Central memory CD8-positive, alpha-beta T cell (primary cell): ENCODE results near the gene CHODL.

Source experiments
- ATAC-seq: fragments of 150-1000 bp; cut with Tn5 transposase; replicated peaks from 2 replicates; pipeline ENCODE4 v1.10.0; 2022; ENCODE audit warnings: mild to moderate bottlenecking, moderate FRiP score, moderate number of reproducible peaks; ENCODE audit not compliant: poor library complexity, severe bottlenecking; ENCODE audit errors: extremely low read depth
- DNase-seq, 2 donors: peaks; one replicate each; pipeline ENCODE4 v3.0.0; 2021; ENCODE audit warnings: low spot score in 2 of 2
- H3K27ac Mint-ChIP-seq: one replicate; pipeline ENCODE4 v1.8.0; 2022; ENCODE audit warnings: low read depth, mild to moderate bottlenecking, moderate library complexity, mixed read lengths
- H3K27me3 Mint-ChIP-seq: one replicate; pipeline ENCODE4 v1.8.0; 2022; ENCODE audit warnings: mixed read lengths
- H3K36me3 Mint-ChIP-seq: one replicate; pipeline ENCODE4 v1.8.0; 2022; ENCODE audit warnings: mild to moderate bottlenecking, moderate library complexity, mixed read lengths; ENCODE audit not compliant: insufficient read depth
- H3K4me1 Mint-ChIP-seq: one replicate; pipeline ENCODE4 v1.8.0; 2022; ENCODE audit warnings: mixed read lengths
- H3K4me3 Mint-ChIP-seq: one replicate; pipeline ENCODE4 v1.8.0; 2022; ENCODE audit warnings: mild to moderate bottlenecking, moderate library complexity, mixed read lengths
- H3K9me3 Mint-ChIP-seq: one replicate; pipeline ENCODE4 v1.8.0; 2022; ENCODE audit warnings: mixed read lengths

Gene CHODL, protein sequence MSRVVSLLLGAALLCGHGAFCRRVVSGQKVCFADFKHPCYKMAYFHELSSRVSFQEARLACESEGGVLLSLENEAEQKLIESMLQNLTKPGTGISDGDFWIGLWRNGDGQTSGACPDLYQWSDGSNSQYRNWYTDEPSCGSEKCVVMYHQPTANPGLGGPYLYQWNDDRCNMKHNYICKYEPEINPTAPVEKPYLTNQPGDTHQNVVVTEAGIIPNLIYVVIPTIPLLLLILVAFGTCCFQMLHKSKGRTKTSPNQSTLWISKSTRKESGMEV

DNA sequence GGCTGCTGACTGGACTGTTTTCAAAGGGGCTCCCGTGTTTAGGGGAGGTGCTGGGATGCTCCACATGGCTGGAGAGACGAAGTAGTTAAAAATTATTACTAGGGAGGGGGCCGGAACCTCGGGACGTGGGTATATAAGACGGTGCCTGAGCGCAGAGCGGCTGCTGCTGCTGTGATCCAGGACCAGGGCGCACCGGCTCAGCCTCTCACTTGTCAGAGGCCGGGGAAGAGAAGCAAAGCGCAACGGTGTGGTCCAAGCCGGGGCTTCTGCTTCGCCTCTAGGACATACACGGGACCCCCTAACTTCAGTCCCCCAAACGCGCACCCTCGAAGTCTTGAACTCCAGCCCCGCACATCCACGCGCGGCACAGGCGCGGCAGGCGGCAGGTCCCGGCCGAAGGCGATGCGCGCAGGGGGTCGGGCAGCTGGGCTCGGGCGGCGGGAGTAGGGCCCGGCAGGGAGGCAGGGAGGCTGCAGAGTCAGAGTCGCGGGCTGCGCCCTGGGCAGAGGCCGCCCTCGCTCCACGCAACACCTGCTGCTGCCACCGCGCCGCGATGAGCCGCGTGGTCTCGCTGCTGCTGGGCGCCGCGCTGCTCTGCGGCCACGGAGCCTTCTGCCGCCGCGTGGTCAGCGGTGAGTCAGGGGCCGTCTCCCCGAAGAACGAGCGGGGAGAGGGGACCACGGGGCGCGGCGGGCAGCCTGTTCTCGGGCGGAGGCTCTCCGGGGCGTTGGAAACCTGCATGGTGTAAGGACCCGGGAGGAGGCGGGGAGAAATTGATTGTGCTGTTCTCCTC lies at the start of gene CHODL:
CHODL (plus strand) TSS at position 163 of the 793 bp plus-strand sequence; CDS start at position 554, 391 bp downstream.
- no peak within 1 kb of the TSS for H3K27ac Mint-ChIP-seq
- no peak for DNase-seq
- H3K4me3 Mint-ChIP-seq, result no peak within 1 kb of the TSS
- ATAC-seq, result no peak
- no peaks in the 10 kb centered on the region for H3K4me1 Mint-ChIP-seq
- H3K36me3 Mint-ChIP-seq, result no peaks in the 10 kb centered on the region
- no peaks in the 10 kb centered on the region for H3K27me3 Mint-ChIP-seq
- H3K9me3 Mint-ChIP-seq, result no peaks in the 10 kb centered on the region

DNA sequence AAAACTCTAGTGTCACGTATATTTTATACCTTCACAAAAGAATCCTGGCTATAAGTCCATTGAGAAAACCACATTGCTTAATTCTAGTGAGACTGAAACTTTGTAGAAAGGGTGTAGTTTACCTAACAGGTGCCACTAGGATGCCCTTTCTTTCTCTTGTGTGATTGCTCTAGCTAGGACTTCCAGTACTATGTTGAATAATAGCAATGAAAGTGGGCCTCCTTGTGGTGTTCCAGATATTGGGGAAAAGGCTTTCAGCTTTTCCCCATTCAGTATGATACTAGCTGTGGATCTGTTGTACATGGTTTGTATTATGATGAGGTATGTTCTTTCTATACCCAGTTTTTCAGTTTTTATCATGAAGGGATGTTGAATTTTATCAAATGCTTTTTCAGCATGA lies 39.7 kb upstream of the CHODL start:
- H3K36me3 Mint-ChIP-seq, result no peaks in the 10 kb centered on the region
- no peaks in the 10 kb centered on the region for H3K4me1 Mint-ChIP-seq
- no peak overlapping the region for H3K27ac Mint-ChIP-seq
- no peak for ATAC-seq
- no peak overlapping the region for H3K4me3 Mint-ChIP-seq
- no peak for DNase-seq
- H3K9me3 Mint-ChIP-seq, result peaks cover 22% of the 10 kb centered on the region
- H3K27me3 Mint-ChIP-seq, result no peaks in the 10 kb centered on the region

DNA sequence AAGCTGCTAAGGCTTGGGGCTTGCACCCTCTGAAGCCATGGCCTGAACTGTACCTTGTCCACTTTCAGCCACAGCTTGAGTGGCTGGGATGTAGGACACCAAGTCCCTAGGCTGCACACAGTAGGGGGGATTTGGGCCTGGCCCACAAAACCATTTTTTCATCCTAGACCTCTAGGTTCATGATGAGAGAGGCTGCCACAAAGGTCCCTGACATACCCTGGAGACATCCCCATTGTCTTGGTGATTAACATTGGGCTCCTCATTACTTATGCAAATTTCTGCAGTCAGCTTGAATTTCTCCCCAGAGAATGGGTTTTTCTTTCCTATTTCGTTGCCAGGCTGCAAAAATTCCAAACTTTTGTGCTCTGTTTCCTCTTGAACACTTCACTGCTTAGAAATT lies 26.3 kb upstream of the CHODL start:
- H3K27ac Mint-ChIP-seq, result no peak overlapping the region
- H3K9me3 Mint-ChIP-seq, result peaks cover 36% of the 10 kb centered on the region
- no peaks in the 10 kb centered on the region for H3K27me3 Mint-ChIP-seq
- H3K36me3 Mint-ChIP-seq, result no peaks in the 10 kb centered on the region
- H3K4me1 Mint-ChIP-seq, result no peaks in the 10 kb centered on the region
- no peak for ATAC-seq
- no peak overlapping the region for H3K4me3 Mint-ChIP-seq
- no peak for DNase-seq

DNA sequence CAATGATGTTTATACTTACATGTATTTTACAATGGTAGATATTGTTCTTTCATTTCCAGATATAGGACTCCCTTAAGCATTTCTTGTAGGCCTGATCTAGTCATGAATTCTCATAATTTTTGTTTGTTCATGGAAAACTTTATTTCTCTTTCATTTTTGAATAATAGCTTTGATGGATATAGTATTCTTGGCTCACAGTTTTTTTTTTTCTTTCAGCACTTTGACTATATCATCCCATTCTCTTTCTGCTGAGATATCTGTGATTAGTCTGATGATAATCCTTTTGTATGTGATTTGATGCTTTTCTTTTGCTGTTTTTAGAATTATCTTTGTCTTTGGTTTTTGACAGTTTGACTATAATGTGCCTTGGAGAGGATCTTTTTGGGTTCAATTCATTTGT lies 24.1 kb upstream of the CHODL start:
- Mint-ChIP-seq H3K27ac (no peak overlapping the region), H3K27me3 (no peaks in the 10 kb centered on the region), H3K36me3 (no peaks in the 10 kb centered on the region), H3K9me3 (peaks cover 33% of the 10 kb centered on the region), H3K4me1 (no peaks in the 10 kb centered on the region), H3K4me3 (no peak overlapping the region)
- DNase-seq, result no peak
- ATAC-seq, result no peak

DNA sequence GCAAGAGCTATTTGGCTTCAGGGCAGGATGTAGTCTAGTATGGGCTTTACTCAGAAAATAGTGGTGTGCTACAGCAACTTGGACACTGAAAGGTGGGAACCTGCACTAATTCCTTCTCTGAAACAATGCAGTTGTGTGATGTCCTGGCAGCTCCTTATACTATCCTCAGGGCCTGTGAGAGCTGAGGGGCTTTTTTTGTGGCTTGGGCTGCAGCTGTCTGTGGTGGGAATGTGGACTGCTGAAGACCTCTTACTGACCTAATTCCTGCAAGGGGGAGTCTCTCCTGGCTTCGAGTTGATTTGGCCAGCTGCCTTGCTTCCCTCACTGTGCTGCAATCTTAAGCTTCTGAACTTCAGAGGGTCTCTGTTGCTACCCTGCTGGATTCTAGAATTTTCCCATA lies 22.3 kb upstream of the CHODL start:
- Mint-ChIP-seq H3K4me3 (no peak overlapping the region), H3K36me3 (no peaks in the 10 kb centered on the region), H3K4me1 (no peaks in the 10 kb centered on the region), H3K27me3 (no peaks in the 10 kb centered on the region), H3K27ac (no peak overlapping the region), H3K9me3 (peaks cover 27% of the 10 kb centered on the region)
- no peak for ATAC-seq
- DNase-seq, result no peak

DNA sequence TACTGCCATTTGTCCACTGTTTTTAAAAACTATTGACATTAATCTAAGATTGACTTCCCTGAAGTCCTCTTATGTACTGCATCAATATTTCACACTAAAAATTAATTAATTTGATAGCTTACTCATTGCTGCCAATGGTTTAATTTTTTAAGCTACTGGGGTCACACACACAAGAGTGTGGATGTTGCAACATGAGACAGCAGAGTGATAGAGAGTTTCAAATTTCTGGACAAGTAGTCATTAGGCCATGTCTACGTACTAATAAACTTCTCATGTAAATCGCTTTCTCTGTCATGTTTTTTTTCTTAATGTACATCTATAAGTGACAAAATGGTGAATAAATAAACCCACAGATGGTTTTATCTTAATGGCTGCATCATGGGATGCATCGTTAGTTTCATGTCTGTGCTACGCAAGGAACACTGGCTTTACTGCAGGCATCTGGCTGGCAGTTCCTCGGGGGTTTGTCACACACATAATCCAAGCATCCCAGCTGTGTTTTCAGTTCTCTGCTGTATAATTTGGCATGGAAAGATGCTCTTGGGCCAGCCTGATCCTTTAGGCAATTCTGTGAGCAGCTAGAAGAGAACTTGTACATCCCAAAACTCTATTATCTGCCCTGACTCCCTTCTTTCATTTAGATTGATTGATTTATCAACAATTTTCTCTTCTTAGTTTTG lies 16.4 kb upstream of the CHODL start:
- no peak overlapping the region for H3K4me3 Mint-ChIP-seq
- H3K27ac Mint-ChIP-seq, result no peak overlapping the region
- DNase-seq (no peak), ATAC-seq (no peak)
- no peaks in the 10 kb centered on the region for H3K4me1 Mint-ChIP-seq
- H3K27me3 Mint-ChIP-seq, result no peaks in the 10 kb centered on the region
- no peaks in the 10 kb centered on the region for H3K36me3 Mint-ChIP-seq
- H3K9me3 Mint-ChIP-seq, result no peaks in the 10 kb centered on the region

DNA sequence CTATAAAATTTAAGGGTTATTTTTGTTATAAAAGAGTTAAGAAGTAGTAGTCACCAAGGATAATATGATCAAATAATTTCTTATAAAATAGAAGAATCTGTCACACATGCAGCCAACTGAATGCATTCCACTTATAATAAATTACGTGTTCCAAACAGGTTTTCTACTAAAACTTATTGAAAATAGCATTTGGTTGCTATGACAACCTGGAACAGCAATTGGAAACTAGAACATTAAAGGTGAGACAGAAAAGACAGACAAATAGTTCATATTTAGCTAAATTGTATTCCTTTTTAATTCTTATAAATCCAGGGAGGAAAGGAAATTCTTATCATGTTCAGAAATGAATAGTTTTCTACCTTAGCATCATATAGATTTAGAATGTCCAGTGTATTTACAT lies 9.1 kb upstream of the CHODL start:
- DNase-seq, result no peak
- H3K9me3 Mint-ChIP-seq, result peaks cover 6% of the 10 kb centered on the region
- no peak for ATAC-seq
- no peaks in the 10 kb centered on the region for H3K4me1 Mint-ChIP-seq
- no peaks in the 10 kb centered on the region for H3K36me3 Mint-ChIP-seq
- H3K27ac Mint-ChIP-seq, result no peak overlapping the region
- no peak overlapping the region for H3K4me3 Mint-ChIP-seq
- H3K27me3 Mint-ChIP-seq, result no peaks in the 10 kb centered on the region

DNA sequence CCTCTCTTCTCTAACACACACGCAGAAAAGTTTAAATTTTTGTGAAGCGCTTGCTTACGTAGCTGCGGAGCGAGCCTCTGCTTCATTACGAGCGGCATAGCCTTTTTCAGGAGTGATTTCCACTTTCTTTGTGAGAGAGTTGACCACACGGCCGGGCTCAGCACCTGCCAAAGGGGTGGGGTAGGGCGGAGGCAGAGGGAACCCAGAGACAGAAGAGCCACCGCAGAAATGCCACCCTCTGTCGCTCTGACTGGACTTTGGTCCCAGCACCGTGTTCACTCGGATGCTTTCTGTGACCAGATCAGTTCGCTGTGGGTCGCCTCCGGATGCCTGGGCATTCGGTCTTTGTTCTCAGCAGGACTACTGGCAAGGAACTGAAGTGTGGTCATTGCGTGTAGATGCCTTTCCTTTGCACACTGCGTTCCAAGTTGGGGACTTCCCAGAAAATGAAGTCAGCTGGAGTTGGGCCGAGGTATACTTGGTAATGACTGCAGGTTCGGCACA lies 883 bp downstream of the CHODL start:
- ATAC-seq, result no peak
- no peaks in the 10 kb centered on the region for H3K27me3 Mint-ChIP-seq
- H3K4me1 Mint-ChIP-seq, result no peaks in the 10 kb centered on the region
- no peak overlapping the region for H3K4me3 Mint-ChIP-seq
- H3K9me3 Mint-ChIP-seq, result no peaks in the 10 kb centered on the region
- DNase-seq, result no peak
- no peaks in the 10 kb centered on the region for H3K36me3 Mint-ChIP-seq
- no peak overlapping the region for H3K27ac Mint-ChIP-seq

DNA sequence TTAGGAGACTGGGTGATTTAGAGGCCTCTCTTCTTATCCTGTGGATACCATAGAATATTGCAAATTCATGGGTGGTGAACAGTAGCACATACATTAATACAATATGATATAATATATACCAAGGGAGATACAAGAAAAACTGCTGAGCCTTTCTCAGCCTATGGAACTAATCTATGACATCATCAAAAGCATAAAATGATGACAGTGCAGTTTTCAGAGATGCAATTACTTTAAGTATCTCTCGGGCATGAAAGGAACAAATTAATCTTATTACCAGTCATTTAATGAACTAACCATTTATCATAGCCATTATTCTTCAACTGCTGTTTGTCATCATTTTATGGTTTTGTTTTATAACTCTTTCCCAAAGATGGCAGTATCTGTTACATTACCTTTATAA lies 3.5 kb downstream of the CHODL start:
- ATAC-seq, result no peak
- no peaks in the 10 kb centered on the region for H3K4me1 Mint-ChIP-seq
- no peaks in the 10 kb centered on the region for H3K9me3 Mint-ChIP-seq

DNA sequence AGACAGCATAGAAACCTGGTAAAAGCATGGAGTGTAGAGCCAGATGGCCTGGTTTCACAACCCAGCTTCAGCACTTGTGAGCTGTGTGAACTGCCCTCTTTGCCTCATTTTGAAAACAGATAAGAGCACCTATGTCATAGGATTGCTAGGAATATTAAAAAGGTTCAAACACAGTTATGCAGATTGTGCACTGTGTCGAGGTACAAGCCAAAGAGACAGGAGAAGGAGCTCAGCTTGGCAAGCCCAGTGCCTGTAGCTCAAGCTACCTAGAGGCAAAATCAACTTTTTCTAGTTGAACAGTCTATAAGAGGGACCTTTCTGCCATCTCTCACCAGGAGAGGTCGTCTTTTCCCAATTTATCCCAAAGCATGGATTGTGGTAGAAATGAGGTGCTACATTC lies 5.0 kb downstream of the CHODL start:
- Mint-ChIP-seq H3K36me3 (no peaks in the 10 kb centered on the region), H3K4me3 (no peak overlapping the region), H3K27ac (no peak overlapping the region), H3K27me3 (no peaks in the 10 kb centered on the region), H3K4me1 (no peaks in the 10 kb centered on the region), H3K9me3 (no peaks in the 10 kb centered on the region)
- DNase-seq, result no peak
- ATAC-seq, result no peak

More for the DNA sequence above, 3.5 kb downstream of the CHODL start:
- Mint-ChIP-seq H3K27ac (no peak overlapping the region), H3K4me3 (no peak overlapping the region), H3K27me3 (no peaks in the 10 kb centered on the region), H3K36me3 (no peaks in the 10 kb centered on the region)
- no peak for DNase-seq

DNA sequence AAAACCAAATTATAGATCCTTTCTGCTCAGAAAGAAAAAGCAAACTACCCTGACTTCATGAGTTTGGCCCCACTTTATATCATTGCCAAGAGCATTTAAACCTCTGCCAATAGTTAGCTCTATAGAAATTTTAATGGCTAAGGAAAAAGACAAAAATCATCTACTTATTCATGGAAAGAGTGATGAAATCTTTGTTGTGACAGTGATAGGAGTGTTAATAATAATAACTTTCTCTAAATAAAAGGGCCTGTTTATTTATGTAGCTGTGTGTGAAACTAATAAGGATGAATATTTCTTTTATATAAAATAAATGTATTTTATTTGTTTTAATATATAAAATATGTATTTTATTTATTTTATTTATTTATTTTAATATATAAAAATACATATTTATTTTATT lies 6.4 kb downstream of the CHODL start:
- H3K4me1 Mint-ChIP-seq, result no peaks in the 10 kb centered on the region
- no peaks in the 10 kb centered on the region for H3K27me3 Mint-ChIP-seq
- no peaks in the 10 kb centered on the region for H3K9me3 Mint-ChIP-seq
- no peak overlapping the region for H3K27ac Mint-ChIP-seq
- H3K4me3 Mint-ChIP-seq, result no peak overlapping the region
- DNase-seq (no peak), ATAC-seq (no peak)
- H3K36me3 Mint-ChIP-seq, result no peaks in the 10 kb centered on the region

DNA sequence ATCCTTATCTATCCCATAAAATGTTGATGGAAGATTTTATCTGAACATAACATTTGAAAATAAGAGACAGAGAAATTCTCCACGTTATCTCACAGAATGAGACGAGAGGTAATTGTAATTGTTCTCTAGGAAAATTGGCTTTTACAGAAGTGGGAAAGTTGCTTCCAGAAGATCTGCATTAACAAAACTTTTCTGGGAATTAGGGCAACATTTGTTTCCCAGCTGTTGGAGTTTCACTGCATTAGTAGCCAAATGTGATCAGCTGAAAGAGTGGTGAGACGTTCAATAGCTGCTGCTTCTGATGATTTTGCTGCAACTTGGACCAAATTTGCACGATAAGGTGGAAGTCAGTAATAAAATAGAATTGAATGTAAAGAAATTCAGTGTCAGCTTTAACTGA lies 7.6 kb downstream of the CHODL start:
- Mint-ChIP-seq H3K4me3 (no peak overlapping the region), H3K4me1 (no peaks in the 10 kb centered on the region), H3K27ac (no peak overlapping the region), H3K27me3 (no peaks in the 10 kb centered on the region), H3K9me3 (no peaks in the 10 kb centered on the region), H3K36me3 (no peaks in the 10 kb centered on the region)
- DNase-seq (no peak), ATAC-seq (no peak)

DNA sequence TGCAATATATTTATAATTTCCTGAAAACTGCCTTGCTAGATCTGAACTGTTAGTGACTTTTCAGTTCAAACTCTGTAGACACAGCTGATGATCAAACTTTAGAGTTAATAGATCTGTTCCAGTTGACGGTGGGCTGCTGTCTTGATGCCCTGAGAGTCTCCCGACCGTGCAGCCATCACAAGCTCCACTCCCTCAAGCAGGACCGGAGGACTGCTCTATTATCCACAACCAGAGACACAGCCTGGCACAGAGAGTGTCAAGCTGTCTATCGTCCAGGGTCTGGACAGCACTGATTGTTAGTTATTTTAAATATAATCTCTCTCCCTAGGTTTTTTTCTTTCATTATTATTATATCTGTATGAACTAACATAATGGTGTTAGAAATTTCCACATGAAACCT lies 8.0 kb downstream of the CHODL start:
- Mint-ChIP-seq H3K27me3 (no peaks in the 10 kb centered on the region), H3K36me3 (no peaks in the 10 kb centered on the region), H3K27ac (no peak overlapping the region), H3K4me1 (no peaks in the 10 kb centered on the region), H3K4me3 (no peak overlapping the region), H3K9me3 (no peaks in the 10 kb centered on the region)
- ATAC-seq (no peak), DNase-seq (no peak)
